K562 (cell line): ENCODE data around the gene COX11. TPM values are rescaled to one million over a fixed set of nuclear protein-coding genes. Genes with fewer than 3 reads are reported as not detected.

Experiments
- ARID1B ChIP-seq: fragments of 450-650 bp; IDR thresholded peaks from 2 replicates; pipeline ENCODE4 v1.6.1; 2016; ENCODE audit warnings: antibody characterized with exemption, mild to moderate bottlenecking, inconsistent platforms
- ARID3B ChIP-seq: fragments of 250-450 bp; sonication (Bioruptor Pico); IDR thresholded peaks from 2 replicates; pipeline ENCODE4 v1.4.0; 2020; ENCODE audit warnings: borderline replicate concordance
- BRD9 ChIP-seq: fragments of 450-650 bp; IDR thresholded peaks from 2 replicates; pipeline ENCODE4 v1.6.1; 2018; ENCODE audit warnings: low read depth; ENCODE audit not compliant: partially characterized antibody
- CBFA2T3 ChIP-seq: fragments of 450-650 bp; IDR thresholded peaks from 2 replicates; pipeline ENCODE4 v1.6.1; 2017
- CBX3 ChIP-seq, 2 experiments: IDR thresholded peaks; 1 replicate in 1 of 2; 2 replicates in 1 of 2; pipeline ENCODE4 v1.6.1; 2012; ENCODE audit warnings: inconsistent platforms in 2 of 2, low read length in 2 of 2, borderline replicate concordance in 1 of 2, control low read depth in 1 of 2
- ELF4 ChIP-seq: fragments of 450-650 bp; formaldehyde crosslinking; IDR thresholded peaks from 2 replicates; pipeline ENCODE4 v1.4.0; 2022; ENCODE audit warnings: missing genetic modification characterization
- HDAC8 ChIP-seq: fragments of 450-650 bp; IDR thresholded peaks from 2 replicates; pipeline ENCODE4 v1.6.1; 2016; ENCODE audit warnings: mild to moderate bottlenecking, missing genetic modification characterization, moderate library complexity, missing compliant biosample characterization
- IRF1 ChIP-seq: sonication (generic); formaldehyde crosslinking; IDR thresholded peaks from 2 replicates; pipeline ENCODE4 v1.8.0; 2022; ENCODE audit warnings: missing genetic modification reagents, mild to moderate bottlenecking, borderline replicate concordance
- KDM4B ChIP-seq, 2 experiments: fragments of 450-650 bp in 1 of 2; sonication (generic) in 1 of 2; IDR thresholded peaks; 2 replicates each; pipeline ENCODE4 v1.6.1; 2016 to 2017; ENCODE audit warnings: borderline replicate concordance in 2 of 2, antibody characterized with exemption in 1 of 2, low read depth in 1 of 2, mild to moderate bottlenecking in 1 of 2
- KLF16 ChIP-seq: IDR thresholded peaks from 2 replicates; pipeline ENCODE4 v1.6.1; 2016; ENCODE audit warnings: antibody characterized with exemption
- NFE2 ChIP-seq: IDR thresholded peaks from 2 replicates; pipeline ENCODE4 v1.6.1; 2014; ENCODE audit warnings: antibody characterized with exemption, low read depth
- PKNOX1 ChIP-seq: fragments of 450-650 bp; IDR thresholded peaks from 2 replicates; pipeline ENCODE4 v1.6.1; 2016
- RFX7 ChIP-seq: fragments of 250-450 bp; sonication (Bioruptor Pico); IDR thresholded peaks from 2 replicates; pipeline ENCODE4 v1.5.1; 2021; ENCODE audit warnings: mild to moderate bottlenecking
- TAF9B ChIP-seq: fragments of 450-650 bp; IDR thresholded peaks from 2 replicates; pipeline ENCODE4 v1.6.1; 2018; ENCODE audit warnings: mild to moderate bottlenecking; ENCODE audit not compliant: partially characterized antibody
- TEAD4 ChIP-seq, 2 experiments: sonication (generic) in 1 of 2; formaldehyde crosslinking in 1 of 2; IDR thresholded peaks; 2 replicates each; pipeline versions ENCODE4 v1.6.1 to v1.8.0; 2012 to 2022; ENCODE audit warnings: borderline replicate concordance in 1 of 2, inconsistent platforms in 1 of 2, low read length in 1 of 2, mild to moderate bottlenecking in 1 of 2, missing genetic modification reagents in 1 of 2
- TRIM28 ChIP-seq: fragments of 450-650 bp; IDR thresholded peaks from 2 replicates; pipeline ENCODE4 v1.6.1; 2017
- U2AF2 ChIP-seq: fragments of 200-400 bp; formaldehyde crosslinking; optimal IDR thresholded peaks from 2 replicates; pipeline ENCODE3; 2017; ENCODE audit warnings: low read depth, mild to moderate bottlenecking, low read length
- ZFP30 ChIP-seq: fragments of 250-450 bp; sonication (Bioruptor Pico); IDR thresholded peaks from 2 replicates; pipeline ENCODE4 v1.8.0; 2022; ENCODE audit warnings: moderate library complexity, mild to moderate bottlenecking, inconsistent platforms, borderline replicate concordance
- ZNF143 ChIP-seq: sonication (generic); formaldehyde crosslinking; IDR thresholded peaks from 2 replicates; pipeline ENCODE4 v1.9.0; 2022; ENCODE audit warnings: mild to moderate bottlenecking, missing genetic modification reagents
- ZNF175 ChIP-seq: fragments of 200-800 bp; sonication (Bioruptor generic); IDR thresholded peaks from 2 replicates; pipeline ENCODE4 v1.6.1; 2016; ENCODE audit warnings: low read depth, mild to moderate bottlenecking, missing genetic modification characterization, missing compliant biosample characterization
- ZNF41 ChIP-seq: fragments of 250-450 bp; sonication (Bioruptor Pico); conservative IDR thresholded peaks from 2 replicates; pipeline ENCODE4 v1.4.0; 2020; ENCODE audit warnings: mild to moderate bottlenecking
- ZNF609 ChIP-seq: sonication (generic); formaldehyde crosslinking; IDR thresholded peaks from 2 replicates; pipeline ENCODE4 v1.8.1; 2023; ENCODE audit warnings: missing genetic modification reagents, mild to moderate bottlenecking, borderline replicate concordance
- polyA plus RNA-seq, 8 experiments: library from polyadenylated mRNA; depleted of rRNA in 4 of 8; stranded (reverse) in 5 of 8; unstranded in 3 of 8; fragments of >200 nt; fragmentation: Nextera tagmentation in 2 of 8; fragmentation: Illumina TruSeq in 1 of 8; extraction: Ambion mirVana in 2 of 8; extraction: Trizol in 1 of 8; gene quantifications; 2 replicates each; pipeline versions ENCODE4 v1.2.1 to v1.2.3, GENCODE V29; 2011 to 2014; ENCODE audit warnings: inconsistent platforms in 1 of 8, missing spikeins in 1 of 8
- total RNA-seq, 7 experiments: library from RNA; depleted of rRNA in 6 of 7; stranded (reverse); fragments of >200 nt in 6 of 7; fragmentation: Illumina TruSeq in 2 of 7; extraction: Trizol in 2 of 7; gene quantifications; 2 replicates each; pipeline versions ENCODE4 v1.2.1 to v1.2.3, GENCODE V29; 2011 to 2021; ENCODE audit warnings: low replicate concordance in 1 of 7

Gene COX11
- total and polyA plus RNA-seq, 9 of the 15 experiments (the other 6 are each of a cell fraction or from before 2014, with no cell fraction given): 18.5 to 112 (median 30.7) TPM

- TF ChIP-seq ZNF609 (CRISPR knock-in tag) (no peak), KDM4B (IDR thresholded peaks at IDR 0.05; ENCODE audit: borderline replicate concordance in 2 of 2, low read depth in 1 of 2) (no peak), TRIM28 (no peak), IRF1 (no peak), ARID1B (no peak; the same call in none of the 2 replicates), ARID3B (CRISPR knock-in tag) (no peak), KLF16 (0 out of 2 replicates have a peak, but pooled peaks have one; percentile 16), PKNOX1 (peak; percentile 73), ZNF41 (CRISPR knock-in tag) (no peak), ZNF175 (no peak), ZFP30 (no peak), HDAC8 (tag) (no peak), TEAD4 (IDR thresholded peaks at IDR 0.05; ENCODE audit: low read length) (peak; percentile 30; the same call in 1 of the 2 replicates), TEAD4 (CRISPR knock-in tag; IDR thresholded peaks at IDR 0.05; ENCODE audit: borderline replicate concordance) (no peak), ZNF143 (CRISPR knock-in tag) (no peak), BRD9 (no peak), TAF9B (no peak), U2AF2 (no peak), ELF4 (CRISPR knock-in tag) (peak; percentile 30; the same call in 1 of the 2 replicates), CBFA2T3 (peak; percentile 56), RFX7 (CRISPR knock-in tag) (no peak), NFE2 (peak; percentile 69), CBX3 (IDR thresholded peaks at IDR 0.05; ENCODE audit: borderline replicate concordance in 1 of 2, low read length in 2 of 2) (no peak)
Observed at GRCh38 chr17:54944796-54945195, 23.7 kb downstream of the COX11 start (continued).
